Measurements from ENCODE around the gene FAM186B.
A peak's percentile ranks its signal among the peaks of the same experiment; 100 is the strongest.

FAM186B gene

DNA sequence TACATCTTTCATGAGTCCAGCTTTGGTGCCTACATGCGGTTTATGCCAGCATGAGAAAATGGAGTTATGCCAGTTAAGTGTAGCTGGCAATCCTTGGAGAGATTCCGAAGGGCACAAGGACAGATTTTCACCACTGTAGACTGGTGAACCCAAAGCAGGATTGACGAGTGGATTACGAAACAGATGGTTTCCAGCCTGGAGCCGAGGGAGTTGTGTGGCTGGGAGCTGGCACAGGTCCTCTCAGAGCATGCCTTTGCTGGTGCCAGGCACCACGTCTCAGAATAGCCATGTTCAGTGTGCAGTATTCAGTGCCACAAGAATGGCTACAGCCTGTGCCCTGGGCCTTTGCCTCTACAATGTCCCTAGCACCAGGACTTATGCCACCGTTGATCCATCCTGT is 53.4 kb downstream of the FAM186B start:
- ATAC-seq (no peak), DNase-seq (no peak)

DNA sequence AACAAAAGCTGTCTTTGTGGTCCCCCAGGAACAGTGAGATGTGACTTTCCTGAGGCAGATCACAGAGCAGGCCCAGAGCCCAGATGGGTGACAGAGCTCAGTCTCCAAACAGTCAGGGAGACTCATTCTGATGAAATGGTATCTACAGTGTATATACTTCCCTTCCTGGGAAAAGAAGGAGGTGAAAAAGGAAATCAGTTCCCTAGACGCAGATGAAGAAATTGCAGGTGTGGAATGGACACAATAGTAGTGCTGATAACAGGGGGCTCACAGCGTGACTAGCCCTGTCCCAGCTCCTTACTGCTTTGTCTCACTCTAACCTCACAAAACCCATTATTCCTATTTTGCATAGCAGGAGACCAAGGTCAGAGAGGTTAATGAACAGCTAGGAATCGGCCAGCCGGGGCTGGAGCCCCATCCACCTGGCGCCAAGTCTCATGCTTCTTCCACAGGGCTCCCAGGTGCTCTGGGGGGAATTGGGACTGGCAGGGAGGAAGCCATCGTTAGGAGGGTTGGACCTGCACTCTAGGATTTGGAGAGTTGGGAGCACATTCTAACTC is 54.7 kb downstream of the FAM186B start:
- ATAC-seq (no peak), DNase-seq (no peak)

DNA sequence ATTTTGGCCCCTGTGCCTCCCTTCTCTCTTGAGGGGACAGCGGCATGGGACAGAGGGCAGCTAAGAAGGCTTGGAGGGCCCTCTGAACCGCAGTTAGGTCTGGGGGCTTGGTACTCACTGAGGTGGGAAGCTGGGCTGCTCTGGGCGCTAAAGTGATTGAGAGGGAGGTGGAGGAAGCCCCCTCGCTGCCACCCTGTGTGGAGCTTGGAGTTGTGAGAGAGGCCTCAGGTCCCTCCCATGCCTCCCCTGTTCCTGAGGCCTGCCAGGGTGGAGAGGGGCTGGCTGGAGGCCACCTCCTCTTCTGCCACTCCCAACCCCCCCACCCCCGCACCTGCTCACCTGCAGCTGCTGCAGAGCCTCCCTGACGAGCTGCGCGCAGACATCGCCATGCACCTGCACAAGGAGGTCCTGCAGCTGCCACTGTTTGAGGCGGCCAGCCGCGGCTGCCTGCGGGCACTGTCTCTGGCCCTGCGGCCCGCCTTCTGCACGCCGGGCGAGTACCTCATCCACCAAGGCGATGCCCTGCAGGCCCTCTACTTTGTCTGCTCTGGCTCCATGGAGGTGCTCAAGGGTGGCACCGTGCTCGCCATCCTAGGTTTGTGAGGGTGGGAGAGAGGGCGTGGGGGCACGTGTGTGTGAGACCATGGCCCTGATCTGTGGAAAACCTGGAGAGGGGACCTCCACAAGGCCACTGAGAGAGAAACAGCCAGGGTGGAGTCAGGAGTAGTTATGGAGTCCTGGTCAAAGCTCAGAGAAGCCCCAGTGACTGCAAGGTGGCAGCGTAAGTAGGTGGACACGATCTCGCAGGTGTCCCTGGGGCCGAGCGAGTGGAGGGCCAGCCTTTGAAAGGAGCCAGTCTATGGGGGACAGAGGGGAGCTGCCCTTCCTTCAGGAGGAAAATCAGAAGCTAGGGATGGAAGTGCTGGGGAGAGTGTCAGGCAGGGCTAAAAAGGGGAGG is 55.4 kb downstream of the FAM186B start:
- ATAC-seq: no peak
- DNase-seq: no peak

DNA sequence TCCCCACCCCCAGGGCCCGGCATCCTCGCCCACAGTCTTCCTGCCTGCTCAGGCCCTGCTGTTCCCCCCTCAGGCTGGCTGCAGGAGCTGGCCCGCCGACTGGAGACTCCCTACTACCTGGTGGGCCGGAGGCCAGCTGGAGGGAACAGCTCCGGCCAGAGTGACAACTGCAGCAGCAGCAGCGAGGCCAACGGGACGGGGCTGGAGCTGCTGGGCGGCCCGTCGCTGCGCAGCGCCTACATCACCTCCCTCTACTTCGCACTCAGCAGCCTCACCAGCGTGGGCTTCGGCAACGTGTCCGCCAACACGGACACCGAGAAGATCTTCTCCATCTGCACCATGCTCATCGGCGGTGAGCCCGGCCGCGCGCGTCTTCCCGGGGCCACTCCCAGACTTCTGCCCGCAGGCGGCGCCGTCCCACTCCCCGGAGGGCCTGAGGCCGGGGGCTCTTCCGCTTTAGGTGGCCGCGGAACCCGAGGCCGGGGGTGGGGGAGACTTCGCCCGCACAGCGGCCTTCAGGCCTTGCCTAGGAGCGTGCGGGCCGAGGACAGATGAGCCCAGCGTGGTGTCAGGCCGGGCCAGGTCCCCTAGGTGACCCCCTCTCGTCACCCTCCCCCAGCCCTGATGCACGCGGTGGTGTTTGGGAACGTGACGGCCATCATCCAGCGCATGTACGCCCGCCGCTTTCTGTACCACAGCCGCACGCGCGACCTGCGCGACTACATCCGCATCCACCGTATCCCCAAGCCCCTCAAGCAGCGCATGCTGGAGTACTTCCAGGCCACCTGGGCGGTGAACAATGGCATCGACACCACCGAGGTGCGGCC is 56.4 kb downstream of the FAM186B start:
- peak; percentile 38 for ATAC-seq
- peak; percentile 57 for DNase-seq

DNA sequence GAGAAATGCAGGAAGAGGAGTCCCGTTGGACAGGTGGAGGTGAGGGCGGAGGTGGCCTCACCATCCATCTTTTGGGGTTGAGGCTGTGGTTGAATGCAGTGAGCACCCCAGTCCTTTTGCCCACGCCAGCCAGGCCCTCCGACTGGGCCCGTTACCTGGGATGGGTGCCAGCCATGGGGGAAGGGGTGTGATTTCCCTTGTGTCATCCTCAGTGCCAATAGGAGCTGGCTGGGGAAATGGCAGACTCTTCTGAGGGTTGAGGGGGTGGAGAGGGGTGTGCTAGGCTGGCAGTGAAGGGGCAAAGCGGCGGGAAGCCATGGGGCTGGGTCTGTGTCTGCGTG is 57.0 kb downstream of the FAM186B start:
- peak; percentile 35 for ATAC-seq
- peak; percentile 35 for DNase-seq

DNA sequence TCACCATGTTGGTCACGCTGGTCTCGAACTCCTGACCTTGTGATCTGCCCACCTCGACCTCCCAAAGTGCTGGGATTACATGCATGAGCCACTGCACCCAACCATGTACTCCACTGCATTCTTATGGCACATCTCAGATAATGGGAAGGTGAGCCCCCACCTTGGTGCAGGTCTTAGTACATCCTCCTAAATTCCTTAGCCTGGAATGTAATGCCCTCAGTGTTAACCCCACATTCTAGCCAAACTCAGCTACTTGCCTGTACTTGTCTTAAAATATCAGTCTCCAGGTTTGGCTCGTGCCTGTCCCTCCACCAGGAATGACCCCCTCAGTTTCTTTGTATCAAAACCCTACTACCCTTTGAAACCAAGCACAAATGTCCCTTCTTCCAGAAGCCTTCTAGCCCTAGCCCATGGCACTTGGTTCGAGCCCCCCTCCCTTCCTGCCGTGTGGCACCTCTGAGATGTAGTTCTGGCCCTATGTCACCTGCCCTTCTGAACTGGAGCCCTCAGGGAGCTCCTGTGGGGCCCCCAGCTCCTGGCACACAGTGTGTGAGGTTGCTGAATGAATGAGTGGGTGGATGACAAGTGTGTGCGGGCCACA is 58.2 kb downstream of the FAM186B start:
- DNase-seq (no peak), ATAC-seq (no peak)

DNA sequence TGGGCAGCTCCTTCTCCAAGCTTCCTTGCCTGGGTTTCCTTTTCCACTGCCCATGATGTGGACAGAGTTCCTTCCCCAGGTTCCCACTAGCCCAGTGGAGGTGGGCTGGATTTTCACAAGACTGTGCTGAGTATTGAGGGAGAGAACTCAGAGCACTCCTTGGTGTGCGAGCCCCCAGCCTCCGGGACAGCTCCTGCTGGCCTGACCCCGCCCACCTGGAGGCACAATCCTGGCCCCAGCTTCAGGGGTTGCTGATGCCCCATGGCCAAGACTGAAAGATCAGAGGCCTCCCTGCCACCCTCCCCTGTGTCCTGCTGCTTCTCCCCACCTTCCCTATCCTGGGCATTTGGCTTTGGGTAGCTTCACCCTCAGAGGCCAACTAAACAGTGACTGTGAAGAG is 59.0 kb downstream of the FAM186B start:
- DNase-seq: no peak
- ATAC-seq: no peak

DNA sequence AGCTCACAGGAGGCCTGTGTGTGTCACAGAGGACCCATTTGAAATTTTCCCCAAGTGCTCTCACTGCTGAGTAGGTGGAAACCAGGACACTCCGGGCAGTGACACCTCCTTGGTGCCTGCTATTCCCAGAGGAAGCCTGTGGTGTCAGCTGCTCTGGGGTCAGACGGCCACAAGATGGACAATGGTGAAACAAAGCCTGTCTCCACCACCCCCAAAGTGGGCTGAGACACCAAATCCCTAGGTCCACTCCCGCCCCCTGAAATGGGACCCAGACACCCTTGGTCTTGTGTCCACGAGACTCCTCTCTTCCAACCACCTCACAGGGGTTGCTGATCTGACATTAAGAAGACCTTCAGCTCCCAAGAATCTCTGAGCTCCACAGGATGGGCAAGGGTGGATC is 59.6 kb downstream of the FAM186B start:
- ATAC-seq (no peak), DNase-seq (no peak)

DNA sequence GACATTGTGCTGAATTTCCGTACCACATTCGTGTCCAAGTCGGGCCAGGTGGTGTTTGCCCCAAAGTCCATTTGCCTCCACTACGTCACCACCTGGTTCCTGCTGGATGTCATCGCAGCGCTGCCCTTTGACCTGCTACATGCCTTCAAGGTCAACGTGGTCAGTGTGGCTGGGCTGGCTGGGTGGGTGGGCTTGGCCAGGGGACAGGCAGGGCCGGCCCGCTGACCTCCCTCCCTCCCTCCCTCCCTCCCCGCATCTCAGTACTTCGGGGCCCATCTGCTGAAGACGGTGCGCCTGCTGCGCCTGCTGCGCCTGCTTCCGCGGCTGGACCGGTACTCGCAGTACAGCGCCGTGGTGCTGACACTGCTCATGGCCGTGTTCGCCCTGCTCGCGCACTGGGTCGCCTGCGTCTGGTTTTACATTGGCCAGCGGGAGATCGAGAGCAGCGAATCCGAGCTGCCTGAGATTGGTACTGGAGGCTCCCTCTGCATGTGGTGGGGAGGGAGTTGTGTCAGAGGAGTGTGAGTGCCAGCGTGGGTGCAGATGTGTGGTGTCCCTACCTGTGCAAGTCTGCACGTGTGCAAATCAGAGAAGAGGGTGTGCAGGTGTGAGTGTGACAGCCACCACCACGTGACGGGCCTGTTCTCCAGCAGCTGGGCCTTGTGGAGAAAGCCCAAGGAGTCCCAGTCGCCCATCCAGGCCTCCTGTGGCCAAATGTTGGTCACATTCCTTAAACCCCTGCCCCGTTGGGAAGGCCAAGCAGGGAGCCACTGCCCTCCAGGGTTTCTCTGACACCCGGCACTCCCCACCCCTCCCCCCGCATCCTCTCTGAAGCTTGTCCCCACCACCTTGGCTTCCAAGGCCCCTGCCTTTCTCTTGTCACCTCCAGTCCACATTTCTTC is 61.3 kb downstream of the FAM186B start:
- DNase-seq (no peak), ATAC-seq (no peak)

DNA sequence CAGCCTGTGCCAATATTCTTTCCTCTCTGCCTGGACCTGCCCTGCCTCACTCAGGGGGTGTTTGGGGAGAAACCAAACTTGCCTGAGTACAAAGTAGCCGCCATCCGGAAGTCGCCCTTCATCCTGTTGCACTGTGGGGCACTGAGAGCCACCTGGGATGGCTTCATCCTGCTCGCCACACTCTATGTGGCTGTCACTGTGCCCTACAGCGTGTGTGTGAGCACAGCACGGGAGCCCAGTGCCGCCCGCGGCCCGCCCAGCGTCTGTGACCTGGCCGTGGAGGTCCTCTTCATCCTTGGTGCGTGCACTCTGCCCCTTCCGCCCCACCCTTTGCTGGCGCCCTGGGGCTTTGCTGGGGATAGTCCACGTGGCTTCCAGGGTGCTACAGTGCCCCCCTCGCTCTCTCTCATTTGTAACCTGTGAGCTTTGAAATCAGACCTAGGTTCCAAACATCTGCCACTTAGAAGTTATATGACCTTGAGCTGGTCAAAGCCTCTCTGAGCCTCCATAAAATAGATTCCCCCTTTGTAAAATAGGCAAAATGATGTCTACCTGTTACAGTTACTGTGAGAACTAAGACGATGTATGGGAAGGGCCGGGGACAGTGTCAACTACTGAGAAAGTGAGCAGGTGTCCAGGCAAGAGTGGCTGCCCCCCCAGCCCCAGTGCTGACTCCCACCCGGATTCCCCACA is 62.1 kb downstream of the FAM186B start:
- ATAC-seq: no peak
- DNase-seq: no peak

DNA sequence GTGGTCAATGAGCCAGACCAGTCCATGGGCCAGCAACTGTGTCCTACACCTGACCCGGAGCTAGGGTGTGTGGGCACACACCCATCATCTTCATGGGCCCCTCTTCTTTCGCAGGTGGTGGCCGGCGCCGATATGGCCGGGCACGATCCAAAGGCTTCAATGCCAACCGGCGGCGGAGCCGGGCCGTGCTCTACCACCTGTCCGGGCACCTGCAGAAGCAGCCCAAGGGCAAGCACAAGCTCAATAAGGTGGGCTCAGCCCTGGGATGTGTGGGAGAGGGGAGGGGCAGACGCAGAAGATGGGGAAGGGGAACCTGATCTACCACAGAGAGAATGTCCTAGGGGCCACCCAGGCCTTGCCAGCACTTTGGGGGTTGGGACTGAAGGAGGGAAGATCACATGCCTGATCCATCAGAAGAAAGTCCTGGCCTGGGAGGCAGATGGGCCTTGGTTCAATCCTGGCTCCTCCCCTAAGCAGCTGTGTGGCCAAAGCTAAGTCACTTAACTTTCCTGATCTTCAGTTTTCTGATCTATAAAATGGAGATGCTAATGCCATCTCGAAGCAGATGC is 62.8 kb downstream of the FAM186B start:
- DNase-seq (no peak), ATAC-seq (no peak)

DNA sequence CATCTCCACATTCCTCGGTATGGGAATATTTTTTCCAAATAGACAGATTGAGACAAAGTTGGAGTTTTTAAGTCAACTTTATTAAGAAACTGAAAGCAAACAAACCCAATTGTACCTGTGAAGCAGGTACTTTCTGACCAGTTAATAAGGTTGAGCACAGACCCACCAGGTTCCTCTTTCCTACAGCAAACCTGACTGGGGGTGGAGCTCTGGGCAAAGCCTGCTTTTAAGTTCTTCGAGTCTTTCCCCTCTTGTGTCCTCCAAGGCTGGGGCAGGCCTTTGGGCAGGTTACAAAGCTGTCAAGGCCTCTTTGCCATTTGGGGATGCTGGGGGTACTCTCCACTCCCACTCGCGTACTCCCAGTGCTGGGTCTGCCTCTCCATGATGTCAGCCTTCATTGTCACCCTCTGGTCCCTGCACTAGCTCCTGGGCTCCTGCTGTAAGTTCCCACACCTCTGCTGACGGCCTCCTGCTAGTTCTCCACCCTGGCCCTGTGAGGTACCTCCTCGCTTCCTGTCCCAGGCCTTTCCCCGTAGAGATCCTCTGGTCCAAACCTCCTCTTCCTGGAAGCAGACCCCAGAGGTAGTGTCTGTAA is 63.4 kb downstream of the FAM186B start:
- no peak for ATAC-seq
- no peak for DNase-seq

DNA sequence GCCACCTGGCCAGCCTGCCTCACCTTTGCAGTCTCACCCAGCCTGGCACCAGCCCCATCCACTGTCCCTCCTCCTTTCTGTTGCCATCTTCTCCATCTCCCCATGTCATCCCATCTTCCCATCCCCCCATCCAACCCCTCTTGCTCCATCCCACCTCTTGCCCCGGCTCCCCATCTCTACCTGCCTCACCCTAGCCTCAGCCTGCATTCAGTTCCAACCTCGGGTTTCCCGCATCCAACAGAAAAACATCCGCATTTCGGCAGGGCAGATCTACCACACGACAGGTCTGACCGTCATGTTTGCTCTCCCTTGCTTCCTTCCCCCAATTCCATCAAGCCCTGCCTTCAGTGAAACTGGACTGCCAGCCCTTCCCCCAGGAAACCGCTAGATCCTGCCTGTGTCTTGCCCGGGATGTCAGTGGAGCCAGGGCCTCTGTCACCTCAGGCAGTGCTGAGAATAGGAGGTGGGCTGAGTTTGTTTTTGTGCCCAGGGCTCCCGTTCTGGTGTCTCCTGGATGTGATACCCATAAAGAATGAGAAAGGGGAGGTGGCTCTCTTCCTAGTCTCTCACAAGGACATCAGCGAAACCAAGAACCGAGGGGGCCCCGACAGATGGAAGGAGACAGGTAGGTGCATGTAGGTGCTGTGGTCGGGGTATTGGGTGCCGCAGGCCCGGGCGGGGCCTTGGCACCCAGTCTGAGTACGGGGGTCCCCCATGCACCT is 64.1 kb downstream of the FAM186B start:
- ATAC-seq: no peak
- no peak for DNase-seq

DNA sequence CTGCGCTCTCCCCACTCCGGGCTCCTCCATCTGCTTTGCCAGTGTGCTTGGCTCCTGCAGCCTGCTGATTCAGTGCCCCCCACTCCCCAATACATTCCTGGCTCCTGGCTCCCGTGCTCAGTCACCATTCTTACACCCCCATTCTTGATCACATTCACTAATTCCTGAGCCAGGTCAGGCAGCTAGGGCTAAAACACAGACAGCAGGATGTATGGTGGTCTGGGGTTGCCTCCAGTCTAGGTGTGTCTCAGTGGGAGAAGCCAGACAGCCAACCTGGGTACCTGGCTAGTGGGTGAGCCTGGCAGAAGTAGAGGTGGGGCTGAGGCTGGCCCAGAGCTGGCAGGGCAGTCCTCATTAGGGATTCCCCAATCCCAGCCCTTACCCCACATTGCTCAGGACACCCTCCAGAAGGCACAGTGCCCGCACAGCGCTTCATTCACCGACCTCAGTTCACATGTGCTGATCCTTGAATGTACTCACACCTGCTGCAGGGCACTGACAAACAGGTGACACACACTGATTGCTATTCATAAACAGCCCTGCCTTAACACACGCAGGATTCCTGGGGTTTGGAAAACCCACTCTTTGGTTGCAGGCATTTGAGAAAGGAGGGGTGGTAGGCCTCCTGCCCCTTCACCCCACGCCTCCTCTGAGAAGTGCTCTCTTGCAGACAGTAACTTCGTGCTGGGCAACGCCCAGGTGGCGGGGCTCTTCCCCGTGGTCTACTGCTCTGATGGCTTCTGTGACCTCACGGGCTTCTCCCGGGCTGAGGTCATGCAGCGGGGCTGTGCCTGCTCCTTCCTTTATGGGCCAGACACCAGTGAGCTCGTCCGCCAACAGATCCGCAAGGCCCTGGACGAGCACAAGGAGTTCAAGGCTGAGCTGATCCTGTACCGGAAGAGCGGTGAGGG is 65.0 kb downstream of the FAM186B start:
- no peak for DNase-seq

DNA sequence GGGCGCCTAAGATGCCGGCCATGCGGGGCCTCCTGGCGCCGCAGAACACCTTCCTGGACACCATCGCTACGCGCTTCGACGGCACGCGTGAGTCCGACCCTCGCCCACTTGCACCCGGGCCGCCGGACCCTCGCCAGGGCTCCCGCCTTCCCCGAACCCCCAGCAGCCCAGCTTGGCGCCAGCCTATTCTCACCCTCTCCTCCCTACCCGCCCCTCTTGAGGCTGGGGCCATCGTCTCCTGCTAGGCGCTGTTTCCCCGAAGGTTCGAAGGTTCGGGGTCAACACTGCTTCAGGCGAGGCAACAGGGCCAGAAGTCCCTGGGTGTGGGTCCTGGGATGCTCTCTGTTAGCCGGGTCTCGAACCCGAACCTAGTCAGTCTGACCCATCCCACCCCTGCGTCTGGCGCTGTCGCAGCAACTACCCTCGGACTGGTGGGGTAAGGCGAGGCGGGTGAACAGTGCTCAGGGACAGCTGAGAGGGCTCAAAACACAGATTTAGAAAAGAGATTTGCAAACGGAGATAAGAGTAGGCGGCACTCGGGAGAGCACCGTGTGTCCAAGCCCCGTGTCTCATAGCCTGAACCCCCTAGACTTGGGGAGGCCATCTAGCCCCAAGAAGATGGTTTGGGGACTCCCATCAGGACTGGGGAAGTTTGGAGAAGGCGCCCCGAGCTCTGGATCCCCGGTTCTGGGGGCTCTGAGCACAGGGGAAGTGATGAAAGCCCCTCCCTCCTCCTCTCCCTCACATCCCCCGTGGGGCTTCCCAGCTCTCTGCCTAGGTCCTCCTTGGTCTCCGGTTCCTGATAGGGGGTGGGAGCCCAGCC is 65.8 kb downstream of the FAM186B start:
- no peak for ATAC-seq
- DNase-seq: no peak

More for the DNA sequence above, 65.0 kb downstream of the FAM186B start:
- no peak for ATAC-seq

DNA sequence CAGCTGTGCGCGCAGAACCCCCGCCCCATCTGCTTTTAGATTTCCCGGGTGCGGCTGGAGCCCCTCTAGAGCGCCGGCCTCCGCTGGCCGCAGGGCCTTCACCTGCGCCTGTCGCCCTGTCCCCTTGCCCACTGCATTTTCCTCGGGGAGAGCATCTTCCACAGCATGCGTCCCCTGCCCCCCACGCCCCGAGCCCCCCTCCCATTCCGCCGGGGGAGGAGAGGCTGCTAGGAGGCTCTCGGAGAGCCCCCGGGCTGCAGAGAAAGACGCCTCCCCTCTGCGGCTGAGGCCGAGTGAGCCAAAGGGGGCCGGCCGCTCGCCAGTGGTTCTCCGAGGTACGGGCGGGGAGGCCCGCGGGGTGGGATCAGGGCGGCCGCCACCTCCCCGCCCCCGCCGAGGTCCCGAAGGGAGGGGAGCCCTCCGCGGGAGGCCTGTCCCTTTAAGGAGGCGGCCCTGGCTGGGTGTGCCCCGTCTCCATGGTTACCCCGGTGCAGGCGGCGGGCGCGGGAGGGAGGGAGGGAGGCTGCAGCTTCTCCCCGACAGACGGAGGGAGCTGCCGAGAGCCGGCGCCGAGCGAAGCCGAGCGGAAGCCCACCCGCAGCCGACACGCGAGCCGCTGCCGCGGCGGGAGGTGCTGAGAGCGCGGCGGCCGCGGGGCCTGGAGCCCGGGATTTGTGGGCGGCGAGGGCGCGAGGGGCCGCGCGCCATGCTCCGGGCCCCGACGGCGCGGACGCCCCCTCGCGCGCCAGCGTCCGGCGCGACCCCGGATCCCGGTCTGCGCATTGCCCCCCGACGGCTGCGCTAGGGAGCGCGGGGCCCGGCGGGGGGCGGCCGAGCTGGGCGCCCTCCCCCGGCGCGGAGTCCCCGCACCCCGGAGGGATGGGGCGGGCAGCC is 66.7 kb downstream of the FAM186B start, which contains the start of gene KCNH3:
Gene KCNH3, plus strand, starts transcription at position 521 of the 894 bp plus-strand sequence. CDS start 387 bp downstream, outside the sequence.
- DNase-seq: peak; percentile 85
- peak; percentile 79 for ATAC-seq
